DND-41 (cell line): ENCODE measurements around the gene DAD1.

ENCODE experiments used
- EZH2 ChIP-seq: IDR thresholded peaks from 3 replicates; pipeline ENCODE4 v1.6.1; 2012; ENCODE audit warnings: borderline replicate concordance, low read depth, mild to moderate bottlenecking, moderate library complexity, low read length, inconsistent platforms; ENCODE audit not compliant: severe bottlenecking
- TF ChIP-seq, protein P1 (sequence below): IDR thresholded peaks from 2 replicates; pipeline ENCODE4 v1.5.1; 2012; ENCODE audit warnings: borderline replicate concordance, low read length, moderate library complexity, mild to moderate bottlenecking; ENCODE audit not compliant: poor library complexity, severe bottlenecking; ENCODE audit errors: extremely low read depth

DNA sequence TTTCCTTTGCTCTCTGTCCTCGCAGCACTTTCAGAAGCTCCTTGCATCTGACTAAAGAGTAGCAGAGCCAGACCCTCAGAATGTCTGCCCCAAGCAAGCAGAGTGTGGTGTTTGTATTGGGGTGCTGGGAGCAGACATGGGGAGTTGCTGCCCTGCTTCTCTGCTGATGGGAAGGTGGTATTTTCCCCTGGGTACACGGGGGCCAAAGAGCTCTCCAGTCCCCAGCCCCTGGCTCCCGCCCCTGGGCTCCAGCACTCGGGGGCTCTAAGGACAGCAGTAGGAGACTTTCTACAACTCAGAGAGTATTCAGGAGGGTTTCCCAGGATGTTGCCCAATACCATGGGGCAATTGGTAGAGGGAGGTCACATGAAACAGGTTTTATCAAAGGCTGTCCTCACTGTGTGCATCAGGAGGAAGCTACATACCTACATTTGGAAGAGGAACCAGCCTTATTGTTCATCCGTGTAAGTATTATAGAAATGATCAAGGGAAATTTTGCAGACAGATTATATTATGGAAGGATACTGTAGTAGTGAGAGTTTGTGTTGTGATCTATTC is 50.3 kb downstream of the DAD1 start:
- TF ChIP-seq, protein P1, sequence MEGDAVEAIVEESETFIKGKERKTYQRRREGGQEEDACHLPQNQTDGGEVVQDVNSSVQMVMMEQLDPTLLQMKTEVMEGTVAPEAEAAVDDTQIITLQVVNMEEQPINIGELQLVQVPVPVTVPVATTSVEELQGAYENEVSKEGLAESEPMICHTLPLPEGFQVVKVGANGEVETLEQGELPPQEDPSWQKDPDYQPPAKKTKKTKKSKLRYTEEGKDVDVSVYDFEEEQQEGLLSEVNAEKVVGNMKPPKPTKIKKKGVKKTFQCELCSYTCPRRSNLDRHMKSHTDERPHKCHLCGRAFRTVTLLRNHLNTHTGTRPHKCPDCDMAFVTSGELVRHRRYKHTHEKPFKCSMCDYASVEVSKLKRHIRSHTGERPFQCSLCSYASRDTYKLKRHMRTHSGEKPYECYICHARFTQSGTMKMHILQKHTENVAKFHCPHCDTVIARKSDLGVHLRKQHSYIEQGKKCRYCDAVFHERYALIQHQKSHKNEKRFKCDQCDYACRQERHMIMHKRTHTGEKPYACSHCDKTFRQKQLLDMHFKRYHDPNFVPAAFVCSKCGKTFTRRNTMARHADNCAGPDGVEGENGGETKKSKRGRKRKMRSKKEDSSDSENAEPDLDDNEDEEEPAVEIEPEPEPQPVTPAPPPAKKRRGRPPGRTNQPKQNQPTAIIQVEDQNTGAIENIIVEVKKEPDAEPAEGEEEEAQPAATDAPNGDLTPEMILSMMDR = no peak
- no peak for TF ChIP-seq EZH2
